Nephron (organoid): ENCODE data around the gene FFAR2.
A peak's percentile ranks its signal among the peaks of the same experiment; 100 is the strongest.

Experiments
- H3K27ac Mint-ChIP-seq, 3 experiments: 2 replicates each; pipeline ENCODE4 v1.8.0; 2020; ENCODE audit warnings: mixed read lengths in 3 of 3, mild to moderate bottlenecking in 2 of 3, moderate library complexity in 1 of 3
- H3K27me3 Mint-ChIP-seq: 2 replicates; pipeline ENCODE4 v1.8.0; 2021; ENCODE audit warnings: low read depth, mild to moderate bottlenecking, moderate library complexity, mixed read lengths
- H3K36me3 Mint-ChIP-seq: 2 replicates; pipeline ENCODE4 v1.8.0; 2020; ENCODE audit warnings: low read depth, mixed read lengths
- H3K4me1 Mint-ChIP-seq: 2 replicates; pipeline ENCODE4 v1.8.0; 2020; ENCODE audit warnings: mixed read lengths
- H3K4me3 Mint-ChIP-seq, 3 experiments: 2 replicates each; pipeline ENCODE4 v1.8.0; 2020; ENCODE audit warnings: mild to moderate bottlenecking in 3 of 3, mixed read lengths in 3 of 3, moderate library complexity in 2 of 3
- H3K9me3 Mint-ChIP-seq: 2 replicates; pipeline ENCODE4 v1.8.0; 2020; ENCODE audit warnings: mixed read lengths
- TF ChIP-seq, protein P1 (sequence below), 3 experiments: fragments of 200-600 bp; sonication (generic); IDR thresholded peaks; one replicate each; pipeline ENCODE4 v1.5.0; 2021; ENCODE audit warnings: antibody characterized with exemption in 3 of 3; ENCODE audit not compliant: unreplicated experiment in 3 of 3

FFAR2 gene

DNA sequence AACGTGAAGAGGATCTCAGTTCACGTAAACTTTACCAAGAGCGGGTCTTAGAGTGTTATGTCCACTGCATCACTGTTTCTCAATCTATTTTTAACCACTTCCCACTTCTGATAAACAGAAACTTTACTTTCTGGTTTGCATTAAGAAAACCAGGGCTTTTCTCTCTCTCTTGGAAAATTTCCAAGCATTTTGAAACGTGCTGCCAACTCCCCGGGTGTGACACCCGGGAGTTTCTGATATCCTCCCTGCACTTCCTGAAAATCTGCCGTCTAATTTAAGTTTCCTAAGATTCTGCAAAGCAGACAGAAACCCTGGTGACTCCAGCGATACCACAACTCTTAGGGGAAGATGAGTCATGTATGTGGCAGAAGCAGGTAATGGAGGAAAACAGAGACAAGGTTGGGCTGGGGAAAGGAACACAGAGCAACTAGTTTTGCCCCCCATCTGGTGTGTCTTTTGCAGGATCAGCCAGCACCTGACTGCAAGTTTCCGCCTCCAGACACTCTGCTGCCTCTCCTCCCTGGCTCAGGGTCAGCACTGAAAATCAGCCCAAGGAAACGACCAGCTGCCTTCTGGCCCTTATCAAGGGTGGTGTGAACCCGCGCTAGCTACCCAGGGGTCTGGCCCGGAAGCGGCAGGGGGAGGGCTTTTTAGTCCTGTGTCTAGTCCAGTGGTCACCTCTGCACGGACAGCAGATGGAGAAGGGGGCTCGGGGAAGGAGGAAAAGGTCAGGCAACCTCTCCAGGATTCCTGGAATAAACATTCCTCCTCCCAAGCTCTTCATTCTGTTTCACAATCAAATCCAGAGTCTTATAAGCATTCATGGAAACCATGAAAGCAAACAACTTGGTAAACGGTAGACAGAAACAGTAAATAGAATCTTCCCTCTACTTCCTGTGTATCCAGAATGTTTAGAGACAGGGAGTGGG lies 11.3 kb upstream of the FFAR2 start:
- TF ChIP-seq, protein P1, sequence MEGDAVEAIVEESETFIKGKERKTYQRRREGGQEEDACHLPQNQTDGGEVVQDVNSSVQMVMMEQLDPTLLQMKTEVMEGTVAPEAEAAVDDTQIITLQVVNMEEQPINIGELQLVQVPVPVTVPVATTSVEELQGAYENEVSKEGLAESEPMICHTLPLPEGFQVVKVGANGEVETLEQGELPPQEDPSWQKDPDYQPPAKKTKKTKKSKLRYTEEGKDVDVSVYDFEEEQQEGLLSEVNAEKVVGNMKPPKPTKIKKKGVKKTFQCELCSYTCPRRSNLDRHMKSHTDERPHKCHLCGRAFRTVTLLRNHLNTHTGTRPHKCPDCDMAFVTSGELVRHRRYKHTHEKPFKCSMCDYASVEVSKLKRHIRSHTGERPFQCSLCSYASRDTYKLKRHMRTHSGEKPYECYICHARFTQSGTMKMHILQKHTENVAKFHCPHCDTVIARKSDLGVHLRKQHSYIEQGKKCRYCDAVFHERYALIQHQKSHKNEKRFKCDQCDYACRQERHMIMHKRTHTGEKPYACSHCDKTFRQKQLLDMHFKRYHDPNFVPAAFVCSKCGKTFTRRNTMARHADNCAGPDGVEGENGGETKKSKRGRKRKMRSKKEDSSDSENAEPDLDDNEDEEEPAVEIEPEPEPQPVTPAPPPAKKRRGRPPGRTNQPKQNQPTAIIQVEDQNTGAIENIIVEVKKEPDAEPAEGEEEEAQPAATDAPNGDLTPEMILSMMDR (IDR thresholded peaks at IDR 0.05; ENCODE audit: unreplicated experiment in 3 of 3): no peak
- H3K4me3 Mint-ChIP-seq: peak overlapping the region; percentile 21 to 45 (median 44)

DNA sequence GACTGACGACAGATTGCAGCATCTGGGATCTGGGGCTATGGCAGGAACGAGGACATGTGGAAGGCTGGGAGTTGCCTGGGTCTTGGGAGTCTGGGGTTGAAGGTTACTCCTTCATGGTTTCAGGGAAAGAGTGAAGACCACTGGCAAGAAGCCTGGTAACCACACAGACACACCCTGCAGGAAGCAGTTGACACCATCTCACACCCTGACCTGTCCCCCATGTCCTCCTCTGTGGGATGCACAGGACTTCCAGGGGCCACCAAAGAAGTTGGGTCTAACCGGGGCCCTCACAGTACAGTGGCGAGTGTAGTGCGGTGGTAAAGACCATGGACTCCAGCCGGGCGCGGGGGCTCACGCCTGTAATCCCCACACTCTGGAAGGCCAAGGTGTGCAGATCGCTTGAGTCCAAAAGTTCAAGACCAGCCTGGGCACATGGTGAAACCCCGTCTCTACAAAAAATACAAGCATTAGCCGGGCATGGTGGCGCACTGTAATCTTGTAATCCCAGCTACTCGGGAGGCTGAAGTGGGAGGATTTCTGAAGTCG lies 10.6 kb upstream of the FFAR2 start:
- Mint-ChIP-seq H3K36me3 (no peaks in the 10 kb centered on the region), H3K27me3 (peaks cover 14% of the 10 kb centered on the region), H3K27ac (peak overlapping the region; percentile 87 to 98 (median 89)), H3K4me1 (peaks cover 55% of the 10 kb centered on the region), H3K9me3 (no peaks in the 10 kb centered on the region), H3K4me3 (peak overlapping the region in 2 of 3 experiments; percentile 33 to 44)
- TF ChIP-seq, protein P1 (IDR thresholded peaks at IDR 0.05; ENCODE audit: unreplicated experiment in 3 of 3): no peak

More for the DNA sequence above, 11.3 kb upstream of the FFAR2 start:
- Mint-ChIP-seq H3K4me1 (peaks cover 57% of the 10 kb centered on the region), H3K27ac (peak overlapping the region; percentile 87 to 98 (median 89)), H3K27me3 (peaks cover 14% of the 10 kb centered on the region), H3K9me3 (no peaks in the 10 kb centered on the region), H3K36me3 (no peaks in the 10 kb centered on the region)

DNA sequence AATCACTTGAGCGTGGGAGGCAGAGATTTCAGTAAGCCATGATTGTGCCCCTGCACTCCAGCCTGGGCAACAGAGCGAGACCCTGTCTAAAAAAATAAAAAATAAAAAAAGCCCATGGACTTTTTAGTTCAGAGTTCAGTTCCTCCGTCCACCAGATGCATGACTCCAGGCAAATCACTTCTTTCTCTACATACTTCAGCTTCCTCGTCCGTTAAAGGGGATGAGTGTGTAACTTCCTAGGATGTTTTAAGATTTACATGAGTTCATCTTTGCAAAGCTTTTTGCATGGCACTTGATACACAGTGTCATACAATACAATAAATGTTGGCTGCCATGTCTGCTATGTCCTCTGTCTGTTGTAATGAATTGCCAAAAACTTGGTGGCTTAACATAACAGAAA lies 10.0 kb upstream of the FFAR2 start:
- H3K4me3 Mint-ChIP-seq: no peak overlapping the region
- TF ChIP-seq, protein P1 (IDR thresholded peaks at IDR 0.05; ENCODE audit: unreplicated experiment in 3 of 3): no peak
- H3K4me1 Mint-ChIP-seq: peaks cover 52% of the 10 kb centered on the region
- no peaks in the 10 kb centered on the region for H3K9me3 Mint-ChIP-seq
- peaks cover 14% of the 10 kb centered on the region for H3K27me3 Mint-ChIP-seq
- peak overlapping the region in 2 of 3 experiments; percentile 70 to 82 for H3K27ac Mint-ChIP-seq
- no peaks in the 10 kb centered on the region for H3K36me3 Mint-ChIP-seq

DNA sequence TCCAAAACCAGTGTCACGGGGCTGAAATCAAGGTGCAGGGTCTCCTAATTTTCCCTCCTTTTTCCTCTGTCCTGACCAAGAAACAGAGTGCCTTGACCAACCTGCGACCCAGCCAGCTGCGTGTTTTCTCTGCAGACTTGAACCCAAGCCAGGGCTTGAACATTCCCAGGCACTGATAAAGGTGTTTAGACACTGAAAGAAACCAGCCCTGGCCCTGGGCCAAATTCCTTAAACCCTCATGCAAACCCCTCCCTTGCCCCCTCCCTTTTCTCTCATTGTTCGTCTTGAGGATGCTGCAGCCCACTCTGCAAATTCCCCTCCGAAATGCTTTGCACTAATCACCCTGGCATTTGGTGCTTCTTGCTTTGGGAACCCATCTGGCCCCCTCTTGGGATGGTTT lies 9.5 kb upstream of the FFAR2 start:
- Mint-ChIP-seq H3K36me3 (no peaks in the 10 kb centered on the region), H3K27ac (peak overlapping the region in 2 of 3 experiments; percentile 70 to 82), H3K27me3 (peaks cover 14% of the 10 kb centered on the region), H3K4me1 (peaks cover 52% of the 10 kb centered on the region), H3K9me3 (no peaks in the 10 kb centered on the region), H3K4me3 (no peak overlapping the region)
- TF ChIP-seq, protein P1 (IDR thresholded peaks at IDR 0.05; ENCODE audit: unreplicated experiment in 3 of 3): no peak

DNA sequence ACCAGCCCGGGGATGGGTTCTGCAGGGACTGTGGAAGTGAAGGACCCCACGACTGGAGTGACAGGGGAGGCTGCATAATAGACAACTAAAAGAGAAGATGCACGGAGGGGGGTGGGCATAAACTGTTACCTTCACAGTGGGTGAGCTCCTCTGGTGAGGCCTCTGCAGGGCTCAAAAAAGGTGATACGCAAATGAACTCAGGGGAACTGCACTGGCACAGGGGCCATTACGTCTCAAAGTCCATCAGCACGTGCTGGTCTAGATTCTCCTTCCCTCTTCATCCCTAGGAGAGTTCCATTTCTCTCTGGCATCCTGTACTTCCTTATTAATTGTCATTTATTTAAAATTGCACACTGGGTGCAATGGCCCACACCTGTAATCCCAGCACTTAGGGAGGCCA lies 8.1 kb upstream of the FFAR2 start:
- H3K4me3 Mint-ChIP-seq: no peak overlapping the region
- no peaks in the 10 kb centered on the region for H3K36me3 Mint-ChIP-seq
- H3K27me3 Mint-ChIP-seq: peaks cover 5% of the 10 kb centered on the region
- no peak overlapping the region for H3K27ac Mint-ChIP-seq
- H3K4me1 Mint-ChIP-seq: peaks cover 43% of the 10 kb centered on the region
- TF ChIP-seq, protein P1 (IDR thresholded peaks at IDR 0.05; ENCODE audit: unreplicated experiment in 3 of 3): no peak
- no peaks in the 10 kb centered on the region for H3K9me3 Mint-ChIP-seq
